Ovary (tissue), 9 donors: ENCODE results near the gene AADACL2. TPM values are rescaled to one million over a fixed set of nuclear protein-coding genes. Genes with fewer than 3 reads are reported as not detected.
"Not testable (repeated sequence)": the region's sequence is repeated elsewhere in the genome, so short reads cannot be mapped to it uniquely, and the experiment has no call there.

Experiments
- DNase-seq, 5 donors: peaks; one replicate each; pipeline ENCODE4 v3.0.0-alpha.2; 2019 to 2020
- H3K27ac ChIP-seq, 2 donors: fragments of 200-600 bp; one replicate each; pipeline versions ENCODE4 v1.5.1 to v1.8.0; 2019 to 2022
- H3K27me3 ChIP-seq: fragments of 200-600 bp; one replicate; pipeline ENCODE4 v1.8.0; 2022
- H3K36me3 ChIP-seq: fragments of 200-600 bp; sonication (generic); one replicate; pipeline ENCODE4 v1.5.1; 2019
- H3K4me1 ChIP-seq: one replicate; pipeline ENCODE4 v1.8.1; 2013; ENCODE audit warnings: mild to moderate bottlenecking, moderate library complexity; ENCODE audit not compliant: insufficient read depth
- H3K4me3 ChIP-seq: fragments of 200-600 bp; sonication (generic); one replicate; pipeline ENCODE4 v1.5.1; 2017
- H3K9me3 ChIP-seq, 2 donors: fragments of 200-600 bp in 1 of 2; sonication (generic) in 1 of 2; one replicate each; pipeline versions ENCODE4 v1.5.1 to v1.8.1; 2013 to 2019; ENCODE audit warnings: mild to moderate bottlenecking in 1 of 2, moderate library complexity in 1 of 2
- EP300 ChIP-seq: sonication (generic); formaldehyde crosslinking; IDR thresholded peaks from one replicate; pipeline ENCODE4 v1.6.1; 2017; ENCODE audit warnings: antibody characterized with exemption
- POLR2A ChIP-seq: fragments of 450-650 bp; IDR thresholded peaks from one replicate; pipeline ENCODE4 v1.6.1; 2017; ENCODE audit warnings: antibody characterized with exemption, mild to moderate bottlenecking, moderate library complexity
- WGBS, 3 donors: extraction: QIAGEN DNeasy Blood & Tissue Kit in 1 of 3; methylation state at CpG; one replicate each; pipeline versions ENCODE4 v1.1.5 to v1.1.7; 2013 to 2017; 5-methylcytosine and 5-hydroxymethylcytosine counted together
- intact Hi-C, 4 donors: fragments of 100-400 bp; cut with DNase I; formaldehyde crosslinking; loops; one replicate each; pipeline versions ENCODE4 v1.11.0 to v1.15.1; 2022 to 2023
- polyA plus RNA-seq, 2 donors: library from polyadenylated mRNA; stranded (reverse); fragments of 200-250 nt in 1 of 2; fragments of 350-450 nt in 1 of 2; fragmentation: Illumina TruSeq in 1 of 2; extraction: RNeasy Lipid Tissue Mini Kit (QIAGEN cat#74804) in 1 of 2; gene quantifications; one replicate each; pipeline ENCODE4 v1.2.3, GENCODE V29; 2013 to 2014
- total RNA-seq, 7 donors: library from RNA; depleted of rRNA in 2 of 7; stranded (reverse); fragments of >200 nt in 2 of 7; fragmentation: NEBNext Ultra II Directional in 3 of 7; extraction: Animal tissue kit (Norgen Biotek cat#: 25700) in 3 of 7; gene quantifications; one replicate each; pipeline versions ENCODE4 v1.1.0 to v1.2.4, GENCODE V29; 2016 to 2023
- TF ChIP-seq, protein P1 (sequence below), 3 donors: fragments of 450-650 bp in 2 of 3; fragments of 200-600 bp in 1 of 3; IDR thresholded peaks; one replicate each; pipeline versions ENCODE4 v1.5.1 to v1.8.0; 2016 to 2022; ENCODE audit warnings: antibody characterized with exemption in 3 of 3, mild to moderate bottlenecking in 1 of 3
- donor health status: DM: no; HTN: no; CAD: no; lungs with moderate emphysema.
- donor health status: DM: no; HTN: no; CAD: no.
- donor health status: Bipolar disorder and iron deficiency.
- donor health status: DM: yes; HTN: yes; CAD: no.
- donor health status: DM: no; HTN: no; CAD: no.
- donor health status: DM: yes; HTN: yes; CAD: no.

AADACL2 gene
- total and polyA plus RNA-seq, 9 donors: 0.30 to 2.8 TPM; not detected in 7

- TF ChIP-seq EP300: no peak
- TF ChIP-seq, protein P1, sequence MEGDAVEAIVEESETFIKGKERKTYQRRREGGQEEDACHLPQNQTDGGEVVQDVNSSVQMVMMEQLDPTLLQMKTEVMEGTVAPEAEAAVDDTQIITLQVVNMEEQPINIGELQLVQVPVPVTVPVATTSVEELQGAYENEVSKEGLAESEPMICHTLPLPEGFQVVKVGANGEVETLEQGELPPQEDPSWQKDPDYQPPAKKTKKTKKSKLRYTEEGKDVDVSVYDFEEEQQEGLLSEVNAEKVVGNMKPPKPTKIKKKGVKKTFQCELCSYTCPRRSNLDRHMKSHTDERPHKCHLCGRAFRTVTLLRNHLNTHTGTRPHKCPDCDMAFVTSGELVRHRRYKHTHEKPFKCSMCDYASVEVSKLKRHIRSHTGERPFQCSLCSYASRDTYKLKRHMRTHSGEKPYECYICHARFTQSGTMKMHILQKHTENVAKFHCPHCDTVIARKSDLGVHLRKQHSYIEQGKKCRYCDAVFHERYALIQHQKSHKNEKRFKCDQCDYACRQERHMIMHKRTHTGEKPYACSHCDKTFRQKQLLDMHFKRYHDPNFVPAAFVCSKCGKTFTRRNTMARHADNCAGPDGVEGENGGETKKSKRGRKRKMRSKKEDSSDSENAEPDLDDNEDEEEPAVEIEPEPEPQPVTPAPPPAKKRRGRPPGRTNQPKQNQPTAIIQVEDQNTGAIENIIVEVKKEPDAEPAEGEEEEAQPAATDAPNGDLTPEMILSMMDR (IDR thresholded peaks at IDR 0.05): no peak
- no peak for TF ChIP-seq POLR2A
- no peak for DNase-seq
- no peaks in the 10 kb centered on the region for H3K36me3 ChIP-seq
- H3K4me3 ChIP-seq: no peak overlapping the region
- 93 to 100% (median 96%) methylated on average over 1 of the region's 1 CpG for WGBS, 3 donors
- H3K4me1 ChIP-seq: no peaks in the 10 kb centered on the region
- no peaks in the 10 kb centered on the region for H3K9me3 ChIP-seq
- intact Hi-C loops: no loop called here
- no peaks in the 10 kb centered on the region for H3K27me3 ChIP-seq
- no peak overlapping the region for H3K27ac ChIP-seq
Observed at GRCh38 chr3:151761581-151761980, 27.9 kb downstream of the AADACL2 start.

DNA sequence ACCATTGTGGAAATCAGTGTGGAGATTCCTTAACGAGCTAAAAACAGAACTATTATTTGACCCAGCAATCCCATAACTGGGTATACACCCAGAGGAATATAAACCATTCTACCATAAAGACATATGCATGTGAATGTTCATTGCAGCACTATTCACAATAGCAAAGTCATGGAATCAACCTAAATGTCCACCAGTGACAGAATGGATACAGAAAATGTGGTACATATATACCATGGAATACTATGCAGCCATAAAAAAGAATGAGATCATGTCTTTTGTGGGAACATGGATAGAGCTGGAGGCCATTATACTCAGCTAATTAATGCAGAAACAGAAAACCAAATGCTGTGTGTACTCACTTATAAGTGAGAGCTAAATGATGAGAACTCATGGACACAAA lies 31.0 kb downstream of the AADACL2 start:
- intact Hi-C loops: not testable (repeated sequence)

GRCh38 chr3:151765685-151766084 lies 32.0 kb downstream of the AADACL2 start:
- no peak overlapping the region for H3K27ac ChIP-seq
- intact Hi-C loops: no loop called here
- peaks cover 2% of the 10 kb centered on the region for H3K4me1 ChIP-seq
- no peak for DNase-seq
- H3K4me3 ChIP-seq: no peak overlapping the region
- no peaks in the 10 kb centered on the region for H3K9me3 ChIP-seq
- H3K36me3 ChIP-seq: no peaks in the 10 kb centered on the region
- TF ChIP-seq POLR2A (no peak), EP300 (no peak)
- TF ChIP-seq, protein P1 (IDR thresholded peaks at IDR 0.05): no peak
- no peaks in the 10 kb centered on the region for H3K27me3 ChIP-seq

More for the DNA sequence above, 31.0 kb downstream of the AADACL2 start:
- H3K27me3 ChIP-seq, H3K9me3 ChIP-seq, H3K4me1 ChIP-seq, DNase-seq, H3K27ac ChIP-seq, H3K36me3 ChIP-seq, H3K4me3 ChIP-seq: not testable (repeated sequence)
- 87 to 92% (median 89%) methylated on average over 1 of the region's 1 CpG for WGBS, 3 donors

- TF ChIP-seq EP300 (no peak), POLR2A (no peak)
- TF ChIP-seq, protein P1 (IDR thresholded peaks at IDR 0.05): no peak
- no peaks in the 10 kb centered on the region for H3K36me3 ChIP-seq
- H3K27me3 ChIP-seq: no peaks in the 10 kb centered on the region
- no peak for DNase-seq
- H3K4me1 ChIP-seq: peaks cover 2% of the 10 kb centered on the region
- H3K27ac ChIP-seq: no peak overlapping the region
- H3K4me3 ChIP-seq: no peak overlapping the region
- no peaks in the 10 kb centered on the region for H3K9me3 ChIP-seq
- 60 to 68% (median 62%) methylated on average over 2 of the region's 2 CpGs for WGBS, 3 donors
- intact Hi-C loops: no loop called here
Observed at GRCh38 chr3:151766454-151766853, 32.7 kb downstream of the AADACL2 start.

DNA sequence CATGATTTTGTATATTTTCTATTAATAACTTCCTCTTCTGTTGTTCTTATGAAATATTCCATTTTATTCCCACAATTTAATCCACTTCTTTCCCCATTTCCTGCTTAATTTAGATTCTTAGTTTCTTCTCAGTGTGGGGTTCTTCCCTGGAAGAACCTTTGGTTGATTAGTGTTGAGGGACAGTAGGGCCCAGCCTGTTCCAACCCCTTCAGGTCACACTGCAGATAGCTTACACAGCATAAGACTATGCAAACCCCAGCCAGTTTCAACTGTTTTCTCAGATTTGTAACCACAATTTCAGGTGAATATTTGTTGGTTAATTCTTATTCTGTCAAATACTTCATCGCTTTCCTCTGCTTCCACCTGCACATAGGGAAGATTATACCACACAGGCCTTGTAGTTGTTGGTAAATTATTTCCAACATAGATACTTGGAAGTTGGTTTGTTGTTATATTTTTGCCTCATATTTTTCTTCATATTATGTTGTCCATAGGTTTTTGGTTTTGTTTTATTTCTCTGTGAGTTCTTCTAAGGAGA lies 34.7 kb downstream of the AADACL2 start:
- DNase-seq: no peak
- no peak for TF ChIP-seq EP300
- Histone ChIP-seq H3K27me3 (no peaks in the 10 kb centered on the region), H3K4me3 (no peak overlapping the region), H3K4me1 (peaks cover 2% of the 10 kb centered on the region), H3K36me3 (no peaks in the 10 kb centered on the region), H3K27ac (no peak overlapping the region), H3K9me3 (no peaks in the 10 kb centered on the region)
- 97 to 100% (median 97%) methylated on average over 1 of the region's 1 CpG for WGBS, 3 donors
- intact Hi-C loops: no loop called here
